GM12874 (cell line): Measurements from ENCODE around the gene ZFP64.
A peak's percentile ranks its signal among the peaks of the same experiment; 100 is the strongest.

Source experiments
- TF ChIP-seq, protein P1 (sequence below): IDR thresholded peaks from 2 replicates; pipeline ENCODE4 v1.5.1; 2011; ENCODE audit warnings: low read depth, mild to moderate bottlenecking, control low read depth, low read length, moderate library complexity; ENCODE audit not compliant: insufficient read depth

The ZFP64 gene

DNA sequence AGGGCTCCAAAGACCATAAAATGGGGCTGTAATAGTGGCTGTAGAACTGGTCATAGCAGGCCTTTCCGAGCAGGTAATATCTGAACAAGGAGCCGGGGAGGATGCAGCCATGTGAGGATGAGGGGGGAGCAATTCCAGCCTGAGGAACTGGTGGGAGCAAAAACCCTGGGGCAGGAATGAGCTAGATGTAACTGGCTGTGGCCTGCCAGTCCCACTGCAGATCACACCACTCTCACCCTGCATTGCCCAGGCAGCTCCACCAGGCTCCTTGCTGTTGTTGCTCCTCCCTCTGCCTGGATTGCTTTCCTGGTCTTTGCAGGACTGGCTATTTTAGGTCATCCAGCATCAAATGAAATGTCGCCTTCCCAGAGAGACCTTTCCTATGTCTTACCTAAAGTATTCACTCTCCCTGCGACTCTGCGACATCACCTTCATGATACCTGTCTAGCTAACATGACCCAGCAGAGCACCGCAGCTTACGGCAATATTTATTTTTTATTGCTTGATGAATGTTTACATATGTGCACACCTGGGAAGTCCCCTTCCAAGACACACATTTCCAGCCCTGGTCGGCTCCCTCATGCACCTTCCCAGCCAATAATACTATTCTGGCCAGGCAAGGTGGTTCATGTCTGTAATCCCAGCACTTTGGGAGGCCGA is 2.4 kb upstream of the ZFP64 start:
- TF ChIP-seq, protein P1, sequence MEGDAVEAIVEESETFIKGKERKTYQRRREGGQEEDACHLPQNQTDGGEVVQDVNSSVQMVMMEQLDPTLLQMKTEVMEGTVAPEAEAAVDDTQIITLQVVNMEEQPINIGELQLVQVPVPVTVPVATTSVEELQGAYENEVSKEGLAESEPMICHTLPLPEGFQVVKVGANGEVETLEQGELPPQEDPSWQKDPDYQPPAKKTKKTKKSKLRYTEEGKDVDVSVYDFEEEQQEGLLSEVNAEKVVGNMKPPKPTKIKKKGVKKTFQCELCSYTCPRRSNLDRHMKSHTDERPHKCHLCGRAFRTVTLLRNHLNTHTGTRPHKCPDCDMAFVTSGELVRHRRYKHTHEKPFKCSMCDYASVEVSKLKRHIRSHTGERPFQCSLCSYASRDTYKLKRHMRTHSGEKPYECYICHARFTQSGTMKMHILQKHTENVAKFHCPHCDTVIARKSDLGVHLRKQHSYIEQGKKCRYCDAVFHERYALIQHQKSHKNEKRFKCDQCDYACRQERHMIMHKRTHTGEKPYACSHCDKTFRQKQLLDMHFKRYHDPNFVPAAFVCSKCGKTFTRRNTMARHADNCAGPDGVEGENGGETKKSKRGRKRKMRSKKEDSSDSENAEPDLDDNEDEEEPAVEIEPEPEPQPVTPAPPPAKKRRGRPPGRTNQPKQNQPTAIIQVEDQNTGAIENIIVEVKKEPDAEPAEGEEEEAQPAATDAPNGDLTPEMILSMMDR, result no peak

DNA sequence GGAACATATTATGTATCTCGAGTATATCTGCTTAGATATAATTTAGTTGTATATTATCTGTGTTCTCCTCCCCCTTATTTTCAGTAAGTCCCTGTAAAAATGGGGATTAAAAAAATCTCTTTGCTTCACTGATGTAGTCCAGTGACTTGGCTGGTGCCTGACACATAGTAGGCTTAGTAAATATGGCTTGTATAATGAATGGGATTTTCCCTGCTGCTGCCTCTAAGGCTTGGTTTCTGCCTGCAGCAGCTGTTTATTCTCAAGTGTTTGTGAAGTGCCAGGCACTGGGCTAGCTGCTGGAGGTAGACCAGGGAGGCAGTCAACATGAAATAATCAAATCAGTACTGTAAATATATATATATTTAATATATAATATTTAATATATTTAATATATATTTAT is 1.6 kb upstream of the ZFP64 start:
- TF ChIP-seq, protein P1, result no peak

DNA sequence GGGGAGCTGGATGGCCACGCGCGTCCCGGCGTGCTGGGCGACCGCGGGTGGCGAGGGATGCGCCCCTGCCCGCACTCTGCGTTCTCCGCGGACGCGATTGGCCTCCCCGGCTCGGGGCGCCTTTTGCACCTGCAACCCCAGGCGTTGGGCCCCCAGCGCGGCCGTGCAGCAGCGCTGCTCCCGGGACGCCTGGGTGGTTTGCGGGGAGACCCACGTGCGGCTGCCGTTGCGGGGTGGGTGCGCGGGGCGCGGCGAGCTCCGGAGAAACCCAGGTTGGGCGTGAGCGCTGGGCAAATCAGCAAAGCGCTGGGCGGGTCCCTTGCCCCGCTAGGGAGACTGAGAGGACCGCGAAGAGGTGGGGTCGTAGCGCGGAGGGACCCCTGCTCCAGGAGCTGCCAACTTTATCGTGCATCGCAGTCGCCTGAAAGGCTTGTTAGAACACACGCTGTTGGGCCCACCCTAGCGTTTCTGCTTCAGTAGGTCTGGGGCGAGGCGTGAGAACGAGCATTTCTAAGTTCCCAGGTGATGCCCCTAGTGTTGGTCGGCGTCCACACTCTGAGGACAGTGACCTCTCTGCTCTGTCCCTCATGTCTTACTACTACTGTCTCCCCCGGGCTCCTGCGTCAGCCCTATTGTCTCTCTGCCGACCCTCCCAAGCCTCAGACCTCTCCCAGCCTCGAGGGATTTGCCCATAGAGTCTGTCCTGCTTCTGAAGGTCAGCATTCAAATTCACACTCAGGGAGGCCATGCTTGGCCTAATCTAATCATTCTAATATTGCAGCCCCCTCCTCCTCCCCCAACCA is 538 bp upstream of the ZFP64 start:
- TF ChIP-seq, protein P1, result peak; percentile 56

DNA sequence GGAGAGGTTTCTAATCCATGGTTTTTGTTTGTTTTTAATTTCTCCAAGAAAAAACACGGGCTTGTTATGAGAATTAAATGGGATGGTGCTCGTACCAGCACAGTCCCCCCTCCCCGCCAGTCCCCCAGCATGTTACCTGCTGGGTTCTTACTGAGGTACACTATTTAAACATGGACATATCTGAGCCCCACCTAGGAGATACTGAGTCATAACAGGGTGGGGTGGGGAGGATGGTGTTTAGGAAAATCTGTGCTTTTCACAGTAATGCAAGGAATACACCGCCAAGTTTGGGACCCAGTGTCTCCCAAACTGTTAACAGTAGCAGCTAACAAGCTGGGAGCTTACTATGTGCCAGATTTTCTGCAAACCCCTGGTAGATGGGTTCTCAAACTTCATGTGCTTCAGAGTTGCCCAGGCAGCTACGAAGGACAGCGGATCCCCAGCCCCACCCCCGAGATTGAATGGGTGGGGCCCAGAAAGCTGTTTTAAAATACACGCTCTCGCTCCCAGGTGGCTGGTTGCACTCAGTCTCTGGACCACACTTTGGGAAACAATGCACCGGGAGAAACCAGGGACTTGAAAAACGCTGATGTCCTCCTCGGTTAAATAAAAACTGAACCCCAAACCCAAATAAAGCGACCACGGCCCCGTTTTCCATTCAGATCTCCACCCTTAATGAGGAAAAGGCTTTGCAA is 995 bp downstream of the ZFP64 start:
- TF ChIP-seq, protein P1, result no peak

DNA sequence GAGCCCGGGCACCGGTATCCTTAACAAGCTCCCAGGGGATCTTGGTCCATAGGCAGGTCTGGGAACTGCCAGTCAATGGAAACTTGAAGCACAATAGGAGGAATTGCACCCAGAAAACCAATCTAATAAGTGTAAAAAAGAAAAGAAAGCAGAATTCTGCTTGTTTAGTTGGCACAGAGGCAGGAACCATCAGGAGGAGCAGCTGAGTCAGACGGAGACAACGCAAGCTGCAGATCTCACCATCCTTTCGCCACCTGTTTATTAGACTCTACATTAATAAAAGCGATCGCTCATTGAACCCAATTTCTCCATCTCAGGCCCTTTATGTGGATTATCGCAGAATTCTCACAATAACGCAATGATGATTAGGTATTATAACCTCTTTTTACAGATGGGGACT is 9.8 kb downstream of the ZFP64 start:
- TF ChIP-seq, protein P1, result no peak

DNA sequence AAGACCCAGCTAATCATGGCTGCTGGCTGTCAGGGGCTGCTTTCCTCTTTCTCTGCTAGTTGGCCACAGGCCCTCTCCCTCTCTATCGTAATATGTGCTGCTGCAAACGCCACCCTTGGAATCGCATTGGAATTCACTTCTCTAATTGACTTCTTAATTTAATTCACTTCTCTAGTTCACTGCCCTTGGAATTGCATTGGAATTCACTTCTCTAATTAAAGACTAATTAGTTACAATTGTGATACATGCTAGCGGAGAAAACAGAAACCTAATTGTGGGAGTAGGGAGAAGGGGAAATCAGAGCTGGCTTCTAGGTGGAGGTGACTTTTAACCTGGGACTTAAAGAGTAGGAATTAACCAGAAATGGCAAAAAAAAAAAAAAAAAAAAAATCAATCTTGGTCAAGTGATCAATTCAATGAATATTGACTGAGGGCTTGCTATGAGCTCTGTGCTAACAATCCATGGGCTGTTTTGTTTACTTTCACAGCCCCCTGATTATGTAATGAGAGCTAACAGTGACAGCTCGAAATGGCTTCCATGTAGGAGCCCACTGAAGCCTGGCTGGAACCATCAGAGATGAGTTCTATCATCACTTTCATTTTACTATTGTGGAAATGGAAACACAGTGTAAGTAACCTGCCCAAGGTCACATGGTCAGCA is 11.3 kb downstream of the ZFP64 start:
- TF ChIP-seq, protein P1, result no peak
